OCI-LY7 (cell line): ENCODE data around the gene BICC1.

Experiments
- CTCF ChIP-seq: fragments of 200-600 bp; sonication (generic); conservative IDR thresholded peaks from 2 replicates; pipeline ENCODE4 v1.5.1; 2014; ENCODE audit warnings: mild to moderate bottlenecking, antibody characterized with exemption, low read length, moderate library complexity, mixed read lengths
- EZH2phosphoT487 ChIP-seq: fragments of 200-600 bp; sonication (generic); IDR thresholded peaks from 2 replicates; pipeline ENCODE4 v1.6.1; 2018; ENCODE audit warnings: low read depth, borderline replicate concordance, mild to moderate bottlenecking, mixed run types, antibody characterized with exemption, low read length, moderate library complexity, mixed read lengths

GRCh38 chr10:58791137-58791536 is 278.5 kb downstream of the BICC1 start:
- TF ChIP-seq CTCF = no peak
- no peak for TF ChIP-seq EZH2phosphoT487
